Tibial nerve (tissue), 4 donors: ENCODE data around the gene SGTA.

Experiments used
- EP300 ChIP-seq, 2 donors: sonication (generic); formaldehyde crosslinking; IDR thresholded peaks; one replicate each; pipeline ENCODE4 v1.6.1; 2017; ENCODE audit warnings: antibody characterized with exemption in 2 of 2, mild to moderate bottlenecking in 1 of 2
- POLR2A ChIP-seq, 2 donors: fragments of 450-650 bp; IDR thresholded peaks; one replicate each; pipeline ENCODE4 v1.6.1; 2017; ENCODE audit warnings: antibody characterized with exemption in 2 of 2, mild to moderate bottlenecking in 2 of 2, moderate library complexity in 2 of 2
- TF ChIP-seq, protein P1 (sequence below), 5 experiments: fragments of 200-600 bp in 3 of 5; fragments of 450-650 bp in 2 of 5; sonication (generic) in 3 of 5; IDR thresholded peaks; one replicate each; pipeline ENCODE4 v1.5.1; 2016 to 2019; ENCODE audit warnings: antibody characterized with exemption in 5 of 5, mild to moderate bottlenecking in 3 of 5, moderate library complexity in 2 of 5

DNA sequence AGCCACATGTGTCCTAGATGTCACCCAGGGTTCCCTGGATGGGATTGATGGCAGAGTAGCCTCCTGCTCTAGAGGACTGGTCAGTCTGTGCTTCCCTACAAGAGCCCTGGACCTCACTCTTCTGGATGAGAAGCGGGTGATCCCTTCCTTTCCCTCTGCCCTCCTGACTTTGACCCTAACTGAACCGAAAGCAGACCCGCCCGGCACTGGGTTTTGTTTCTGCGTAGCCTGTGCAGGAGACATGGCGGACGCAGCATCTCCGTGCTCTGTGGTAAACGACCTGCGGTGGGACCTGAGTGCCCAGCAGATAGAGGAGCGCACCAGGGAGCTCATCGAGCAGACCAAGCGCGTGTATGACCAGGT lies 7.1 kb upstream of the SGTA start:
- TF ChIP-seq, protein P1, sequence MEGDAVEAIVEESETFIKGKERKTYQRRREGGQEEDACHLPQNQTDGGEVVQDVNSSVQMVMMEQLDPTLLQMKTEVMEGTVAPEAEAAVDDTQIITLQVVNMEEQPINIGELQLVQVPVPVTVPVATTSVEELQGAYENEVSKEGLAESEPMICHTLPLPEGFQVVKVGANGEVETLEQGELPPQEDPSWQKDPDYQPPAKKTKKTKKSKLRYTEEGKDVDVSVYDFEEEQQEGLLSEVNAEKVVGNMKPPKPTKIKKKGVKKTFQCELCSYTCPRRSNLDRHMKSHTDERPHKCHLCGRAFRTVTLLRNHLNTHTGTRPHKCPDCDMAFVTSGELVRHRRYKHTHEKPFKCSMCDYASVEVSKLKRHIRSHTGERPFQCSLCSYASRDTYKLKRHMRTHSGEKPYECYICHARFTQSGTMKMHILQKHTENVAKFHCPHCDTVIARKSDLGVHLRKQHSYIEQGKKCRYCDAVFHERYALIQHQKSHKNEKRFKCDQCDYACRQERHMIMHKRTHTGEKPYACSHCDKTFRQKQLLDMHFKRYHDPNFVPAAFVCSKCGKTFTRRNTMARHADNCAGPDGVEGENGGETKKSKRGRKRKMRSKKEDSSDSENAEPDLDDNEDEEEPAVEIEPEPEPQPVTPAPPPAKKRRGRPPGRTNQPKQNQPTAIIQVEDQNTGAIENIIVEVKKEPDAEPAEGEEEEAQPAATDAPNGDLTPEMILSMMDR (IDR thresholded peaks at IDR 0.05) = no peak
- TF ChIP-seq POLR2A (IDR thresholded peaks at IDR 0.05) = no peak
- no peak for TF ChIP-seq EP300 (IDR thresholded peaks at IDR 0.05)
